K562 (cell line): Measurements from ENCODE around the gene PRKAR1B. TPM values are rescaled to one million over a fixed set of nuclear protein-coding genes. Genes with fewer than 3 reads are reported as not detected.

ENCODE experiments used
- ATAC-seq: fragments of 200-7000 bp; cut with Tn5 transposase; 3 replicates; pipeline ENCODE4 v1.9.1; 2020; ENCODE audit warnings: moderate library complexity
- BruUV-seq: library from RNA; stranded (reverse); fragments of 400-500 nt; replicated peaks from 2 replicates; lab custom pipeline; 2021; lab: Mats Ljungman, UMichigan
- CTCF ChIA-PET: fragments of 300-600 bp; formaldehyde crosslinking; extraction: SDS; loops from one replicate; lab custom pipeline; 2021; ENCODE audit warnings: low intra/inter-chr PET ratio; lab: Yijun Ruan, JAX
- POLR2A ChIA-PET: fragments of 300-600, 350-650 bp; sonication (Branson Sonifier 250); formaldehyde crosslinking; extraction: SDS; loops from one replicate; lab custom pipeline; 2021; ENCODE audit warnings: antibody characterized with exemption, inconsistent platforms; lab: Yijun Ruan, JAX
- DNase-seq, 4 experiments: peaks; one replicate each; pipeline versions ENCODE4 v3.0.0 to v3.0.0-alpha.2; 2011 to 2018; ENCODE audit warnings: low spot score in 3 of 4, mixed read lengths in 3 of 4; ENCODE audit errors: extremely low read depth in 1 of 4
- FAIRE-seq: peaks from 2 replicates; lab custom pipeline; 2011; peaks lifted over from hg19 to GRCh38; lab: Jason Lieb, UNC
- H2AFZ ChIP-seq: 2 replicates; pipeline ENCODE4 v1.6.0; 2011; ENCODE audit warnings: low read depth, low read length, control low read depth, inconsistent platforms
- H3K27ac ChIP-seq: fragments of 200-600 bp; 3 replicates; pipeline ENCODE4 v1.8.0; 2011; ENCODE audit warnings: low read depth, mild to moderate bottlenecking, control low read depth, inconsistent platforms, low read length, moderate library complexity, mixed read lengths; ENCODE audit errors: extremely low read depth
- H3K27me3 ChIP-seq, 2 experiments: fragments of 300-600 bp in 1 of 2; 2 replicates in 1 of 2; 3 replicates in 1 of 2; pipeline versions ENCODE4 v1.6.0 to v1.8.0; 2011; ENCODE audit warnings: inconsistent platforms in 2 of 2, low read length in 2 of 2, mild to moderate bottlenecking in 1 of 2, mixed read lengths in 1 of 2, moderate library complexity in 1 of 2; ENCODE audit not compliant: control insufficient read depth in 2 of 2, insufficient read depth in 2 of 2
- H3K36me3 ChIP-seq: fragments of 300-600 bp; 3 replicates; pipeline ENCODE4 v1.8.0; 2011; ENCODE audit warnings: mild to moderate bottlenecking, low read length, inconsistent platforms; ENCODE audit not compliant: control insufficient read depth, insufficient read depth
- H3K4me1 ChIP-seq, 2 experiments: fragments of 200-600 bp in 1 of 2; replicated peaks in 1 of 2; 2 replicates in 1 of 2; 3 replicates in 1 of 2; pipeline versions ENCODE4 v1.5.1 to v1.8.0; 2011; ENCODE audit warnings: inconsistent platforms in 2 of 2, low read length in 2 of 2, mild to moderate bottlenecking in 1 of 2, mixed read lengths in 1 of 2, moderate library complexity in 1 of 2; ENCODE audit not compliant: control insufficient read depth in 2 of 2, insufficient read depth in 2 of 2
- H3K4me2 ChIP-seq: 2 replicates; pipeline ENCODE4 v1.6.1; 2011; ENCODE audit warnings: low read length, control low read depth, inconsistent platforms, mixed read lengths; ENCODE audit not compliant: insufficient read depth
- H3K4me3 ChIP-seq: fragments of 200-600 bp; sonication (generic), shearing (Covaris generic); 2 replicates; pipeline ENCODE4 v1.5.1; 2016; ENCODE audit warnings: control low read depth, inconsistent platforms
- H3K79me2 ChIP-seq: fragments of 200-600 bp; 3 replicates; pipeline ENCODE4 v1.8.0; 2011; ENCODE audit warnings: low read length, inconsistent platforms; ENCODE audit not compliant: control insufficient read depth, insufficient read depth
- H3K9ac ChIP-seq, 2 experiments: 2 replicates each; pipeline versions ENCODE4 v1.6.0 to v1.6.1; 2011; ENCODE audit warnings: low read depth in 2 of 2, low read length in 2 of 2, control low read depth in 1 of 2, inconsistent platforms in 1 of 2, mild to moderate bottlenecking in 1 of 2, mixed read lengths in 1 of 2; ENCODE audit not compliant: insufficient read depth in 1 of 2
- H3K9me1 ChIP-seq: one replicate; pipeline ENCODE4 v1.6.0; 2011; ENCODE audit warnings: inconsistent platforms, mild to moderate bottlenecking, low read length, moderate library complexity; ENCODE audit not compliant: control insufficient read depth, insufficient read depth
- H3K9me3 ChIP-seq: replicated peaks from 2 replicates; pipeline ENCODE4 v1.5.1; 2011; ENCODE audit warnings: low read depth, low read length, inconsistent platforms; ENCODE audit not compliant: control insufficient read depth, insufficient read depth
- H4K20me1 ChIP-seq: replicated peaks from 2 replicates; pipeline ENCODE4 v1.6.1; 2011; ENCODE audit warnings: low read length, inconsistent platforms, mixed read lengths; ENCODE audit not compliant: control insufficient read depth, insufficient read depth
- ARID1B ChIP-seq: fragments of 450-650 bp; IDR thresholded peaks from 2 replicates; pipeline ENCODE4 v1.6.1; 2016; ENCODE audit warnings: antibody characterized with exemption, mild to moderate bottlenecking, inconsistent platforms
- BRD4 ChIP-seq: fragments of 200-600 bp; sonication (generic); IDR thresholded peaks from 2 replicates; pipeline ENCODE4 v1.6.1; 2017; ENCODE audit warnings: inconsistent platforms
- CTBP1 ChIP-seq: fragments of 450-650 bp; IDR thresholded peaks from 2 replicates; pipeline ENCODE4 v1.6.1; 2016; ENCODE audit warnings: borderline replicate concordance
- ETV5 ChIP-seq: sonication (generic); formaldehyde crosslinking; IDR thresholded peaks from 2 replicates; pipeline ENCODE4 v1.4.0; 2020; ENCODE audit warnings: low read depth, mild to moderate bottlenecking, missing genetic modification reagents
- FOXA3 ChIP-seq, 2 experiments: fragments of 450-650 bp in 1 of 2; sonication (generic) in 1 of 2; formaldehyde crosslinking; IDR thresholded peaks in 1 of 2; conservative IDR thresholded peaks in 1 of 2; 2 replicates each; pipeline versions ENCODE4 v1.4.0 to v1.8.0; 2020 to 2022; ENCODE audit warnings: mild to moderate bottlenecking in 2 of 2, missing genetic modification reagents in 1 of 2
- FOXK1 ChIP-seq: sonication (generic); formaldehyde crosslinking; IDR thresholded peaks from 2 replicates; pipeline ENCODE4 v1.8.0; 2022; ENCODE audit warnings: missing genetic modification reagents, mild to moderate bottlenecking, borderline replicate concordance
- GATAD2A ChIP-seq: fragments of 450-650 bp; IDR thresholded peaks from 2 replicates; pipeline ENCODE4 v1.6.1; 2017
- KDM1A ChIP-seq, 2 experiments: fragments of 450-650 bp; IDR thresholded peaks; 2 replicates each; pipeline ENCODE4 v1.6.1; 2016; ENCODE audit warnings: mild to moderate bottlenecking in 2 of 2
- NCOA1 ChIP-seq: fragments of 450-650 bp; IDR thresholded peaks from 2 replicates; pipeline ENCODE4 v1.6.1; 2016; ENCODE audit warnings: low read depth
- NELFE ChIP-seq: IDR thresholded peaks from 2 replicates; pipeline ENCODE4 v1.6.1; 2011; ENCODE audit warnings: mild to moderate bottlenecking; ENCODE audit not compliant: insufficient read depth, insufficient read length
- NFE2L1 ChIP-seq: fragments of 450-650 bp; IDR thresholded peaks from 2 replicates; pipeline ENCODE4 v1.6.1; 2016; ENCODE audit warnings: missing genetic modification characterization, low read depth, mild to moderate bottlenecking, missing compliant biosample characterization, moderate library complexity, borderline replicate concordance
- PHF21A ChIP-seq: fragments of 450-650 bp; IDR thresholded peaks from 2 replicates; pipeline ENCODE4 v1.6.1; 2017; ENCODE audit warnings: low read depth, borderline replicate concordance
- POLR2B ChIP-seq: fragments of 450-650 bp; IDR thresholded peaks from 2 replicates; pipeline ENCODE4 v1.6.1; 2018; ENCODE audit warnings: low read depth; ENCODE audit not compliant: partially characterized antibody
- RNF2 ChIP-seq: sonication (generic); IDR thresholded peaks from 2 replicates; pipeline ENCODE4 v1.6.1; 2016
- ZBTB33 ChIP-seq: sonication (generic); formaldehyde crosslinking; IDR thresholded peaks from 2 replicates; pipeline ENCODE4 v1.8.1; 2023; ENCODE audit warnings: mild to moderate bottlenecking, missing genetic modification reagents
- ZNF764 ChIP-seq: fragments of 250-450 bp; sonication (Bioruptor Pico); IDR thresholded peaks from 2 replicates; pipeline ENCODE4 v1.4.0; 2020; ENCODE audit warnings: low read depth, mild to moderate bottlenecking, moderate library complexity
- ZNF79 ChIP-seq: fragments of 250-450 bp; sonication (Bioruptor Pico); IDR thresholded peaks from 2 replicates; pipeline ENCODE4 v1.4.0; 2020; ENCODE audit warnings: low read depth, mild to moderate bottlenecking, moderate library complexity
- WGBS: fragments of 100-300 bp; shearing (Covaris generic); methylation state at CpG from one replicate; pipeline ENCODE4 v1.1.6; 2016; ENCODE audit warnings: low coverage, mixed read lengths; ENCODE audit not compliant: insufficient coverage; ENCODE audit errors: missing lambda C conversion rate; 5-methylcytosine and 5-hydroxymethylcytosine counted together
- in situ Hi-C: fragments of 300-500 bp; cut with MboI; formaldehyde crosslinking; loops from 4 replicates; pipeline ENCODE4 v1.15.0; 2018; ENCODE audit warnings: inconsistent platforms, mixed read lengths
- intact Hi-C: fragments of 100-400 bp; cut with micrococcal nuclease; formaldehyde crosslinking; loops from 2 replicates; pipeline ENCODE4 v1.14.2; 2022
- polyA plus RNA-seq, 8 experiments: library from polyadenylated mRNA; depleted of rRNA in 4 of 8; stranded (reverse) in 5 of 8; unstranded in 3 of 8; fragments of >200 nt; fragmentation: Nextera tagmentation in 2 of 8; fragmentation: Illumina TruSeq in 1 of 8; extraction: Ambion mirVana in 2 of 8; extraction: Trizol in 1 of 8; gene quantifications; 2 replicates each; pipeline versions ENCODE4 v1.2.1 to v1.2.3, GENCODE V29; 2011 to 2014; ENCODE audit warnings: inconsistent platforms in 1 of 8, missing spikeins in 1 of 8
- total RNA-seq, 7 experiments: library from RNA; depleted of rRNA in 6 of 7; stranded (reverse); fragments of >200 nt in 6 of 7; fragmentation: Illumina TruSeq in 2 of 7; extraction: Trizol in 2 of 7; gene quantifications; 2 replicates each; pipeline versions ENCODE4 v1.2.1 to v1.2.3, GENCODE V29; 2011 to 2021; ENCODE audit warnings: low replicate concordance in 1 of 7
- TF ChIP-seq, protein P1 (sequence below): fragments of 450-650 bp; conservative IDR thresholded peaks from 2 replicates; pipeline ENCODE4 v1.6.1; 2016; ENCODE audit warnings: missing genetic modification characterization, low read depth, mild to moderate bottlenecking, missing compliant biosample characterization, moderate library complexity
- TF ChIP-seq, protein P2 (sequence below): sonication (generic); formaldehyde crosslinking; IDR thresholded peaks from 2 replicates; pipeline ENCODE4 v1.8.0; 2022; ENCODE audit warnings: missing genetic modification reagents, mild to moderate bottlenecking, moderate library complexity, borderline replicate concordance

Gene PRKAR1B
- total and polyA plus RNA-seq, 9 of the 15 experiments (the other 6 are each of a cell fraction or from before 2014, with no cell fraction given): 0.99 to 30.5 (median 12.7) TPM

- Histone ChIP-seq H3K9me3 (no peaks in the 10 kb centered on the region), H3K9me1 (peaks cover 6% of the 10 kb centered on the region), H3K27ac (peak overlapping the region; percentile 89), H4K20me1 (no peaks in the 10 kb centered on the region), H3K4me1 (peaks cover 25 to 49% of the 10 kb centered on the region in 2 experiments; a peak in 4 of 5 replicates), H3K4me3 (no peak overlapping the region), H3K4me2 (peak overlapping the region; percentile 68), H2AFZ (peak overlapping the region; percentile 80), H3K27me3 (no peaks in the 10 kb centered on the region), H3K36me3 (peaks cover 5% of the 10 kb centered on the region), H3K79me2 (peaks cover 11% of the 10 kb centered on the region; the same call in 2 of the 3 replicates), H3K9ac (peak overlapping the region; percentile 73 to 87)
- peak; percentile 84 to 94 (median 90) for DNase-seq
- peak; percentile 99 for FAIRE-seq
- peak; percentile 94 for ATAC-seq
- POLR2A ChIA-PET: interaction anchor here (0.6 to 1.3 kb wide), 5 partner anchors 9 to 184 kb away, joined by 3 to 4 read pairs (median 3); no protein-coding TSS in a partner anchor
- in situ Hi-C loops (no loop called here), intact Hi-C loops (no loop called here)
- BruUV-seq: TSS peak; percentile 72
- 7% methylated on average over 21 of the region's 21 CpGs for WGBS
- CTCF ChIA-PET: no interaction called here
- no peak for TF ChIP-seq NELFE
- 0 out of 2 replicates have a peak, but pooled peaks have one; percentile 47 for TF ChIP-seq ETV5 (CRISPR knock-in tag)
- TF ChIP-seq, protein P1, sequence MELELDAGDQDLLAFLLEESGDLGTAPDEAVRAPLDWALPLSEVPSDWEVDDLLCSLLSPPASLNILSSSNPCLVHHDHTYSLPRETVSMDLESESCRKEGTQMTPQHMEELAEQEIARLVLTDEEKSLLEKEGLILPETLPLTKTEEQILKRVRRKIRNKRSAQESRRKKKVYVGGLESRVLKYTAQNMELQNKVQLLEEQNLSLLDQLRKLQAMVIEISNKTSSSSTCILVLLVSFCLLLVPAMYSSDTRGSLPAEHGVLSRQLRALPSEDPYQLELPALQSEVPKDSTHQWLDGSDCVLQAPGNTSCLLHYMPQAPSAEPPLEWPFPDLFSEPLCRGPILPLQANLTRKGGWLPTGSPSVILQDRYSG: 0 out of 2 replicates have a peak, but pooled peaks have one; percentile 46
- no peak for TF ChIP-seq GATAD2A
- TF ChIP-seq FOXK1: no peak
- peak; percentile 79 for TF ChIP-seq CTBP1
- peak; percentile 85 for TF ChIP-seq ARID1B
- TF ChIP-seq ZNF79 (CRISPR knock-in tag): no peak
- no peak for TF ChIP-seq ZNF764 (CRISPR knock-in tag)
- TF ChIP-seq RNF2: peak; percentile 69; the same call in 1 of the 2 replicates
- TF ChIP-seq BRD4: peak; percentile 68; the same call in 1 of the 2 replicates
- peak; percentile 9 for TF ChIP-seq POLR2B
- TF ChIP-seq, protein P2, sequence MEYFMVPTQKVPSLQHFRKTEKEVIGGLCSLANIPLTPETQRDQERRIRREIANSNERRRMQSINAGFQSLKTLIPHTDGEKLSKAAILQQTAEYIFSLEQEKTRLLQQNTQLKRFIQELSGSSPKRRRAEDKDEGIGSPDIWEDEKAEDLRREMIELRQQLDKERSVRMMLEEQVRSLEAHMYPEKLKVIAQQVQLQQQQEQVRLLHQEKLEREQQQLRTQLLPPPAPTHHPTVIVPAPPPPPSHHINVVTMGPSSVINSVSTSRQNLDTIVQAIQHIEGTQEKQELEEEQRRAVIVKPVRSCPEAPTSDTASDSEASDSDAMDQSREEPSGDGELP (CRISPR knock-in tag): peak; percentile 71; the same call in 1 of the 2 replicates
- TF ChIP-seq FOXA3 (CRISPR knock-in tag; conservative IDR thresholded peaks at IDR 0.05 in 1 of 2, IDR thresholded peaks at IDR 0.05 in 1 of 2): no peak
- TF ChIP-seq NCOA1: peak; percentile 46; the same call in 1 of the 2 replicates
- peak; percentile 57 to 64; a peak in 2 of 4 replicates for TF ChIP-seq KDM1A (IDR thresholded peaks at IDR 0.05)
- TF ChIP-seq NFE2L1 (tag): no peak
- TF ChIP-seq PHF21A: 0 out of 2 replicates have a peak, but pooled peaks have one; percentile 58
- TF ChIP-seq ZBTB33: peak; percentile 34; the same call in 1 of the 2 replicates
Observed at GRCh38 chr7:610531-611280, 116.4 kb downstream of the PRKAR1B start.
